Effector CD8-positive, alpha-beta T cell (primary cell): ENCODE measurements around the gene BIRC6.
"Not testable (repeated sequence)": the region's sequence is repeated elsewhere in the genome, so short reads cannot be mapped to it uniquely, and the experiment has no call there.

Source experiments
- DNase-seq: peaks from one replicate; lab custom pipeline; 2025; lab: John Stamatoyannopoulos, UW

Gene BIRC6

GRCh38 chr2:32446369-32446768 lies 89.5 kb downstream of the BIRC6 start:
- no peak for DNase-seq

- DNase-seq, result no peak
Observed at GRCh38 chr2:32450851-32451250, 94.0 kb downstream of the BIRC6 start.

GRCh38 chr2:32452338-32453064 lies 95.7 kb downstream of the BIRC6 start:
- no peak for DNase-seq

GRCh38 chr2:32453242-32454062 lies 96.6 kb downstream of the BIRC6 start:
- DNase-seq, result no peak

GRCh38 chr2:32455816-32456215 lies 99.0 kb downstream of the BIRC6 start:
- no peak for DNase-seq

- no peak for DNase-seq
Observed at GRCh38 chr2:32456808-32457207, 100.0 kb downstream of the BIRC6 start.

GRCh38 chr2:32457814-32458213 lies 101.0 kb downstream of the BIRC6 start:
- DNase-seq, result no peak

GRCh38 chr2:32460861-32461260 lies 104.0 kb downstream of the BIRC6 start:
- not testable (repeated sequence) for DNase-seq

GRCh38 chr2:32463110-32463509 lies 106.3 kb downstream of the BIRC6 start:
- no peak for DNase-seq

- no peak for DNase-seq
Observed at GRCh38 chr2:32464431-32464830, 107.6 kb downstream of the BIRC6 start.

GRCh38 chr2:32472605-32473004 lies 115.8 kb downstream of the BIRC6 start:
- DNase-seq, result no peak

- no peak for DNase-seq
Observed at GRCh38 chr2:32474381-32474780, 117.6 kb downstream of the BIRC6 start.

- no peak for DNase-seq
Observed at GRCh38 chr2:32478889-32479620, 122.2 kb downstream of the BIRC6 start.

GRCh38 chr2:32479993-32480392 lies 123.2 kb downstream of the BIRC6 start:
- no peak for DNase-seq

GRCh38 chr2:32482471-32482870 lies 125.6 kb downstream of the BIRC6 start:
- DNase-seq, result no peak

- no peak for DNase-seq
Observed at GRCh38 chr2:32484937-32485336, 128.1 kb downstream of the BIRC6 start.

- DNase-seq, result no peak
Observed at GRCh38 chr2:32485399-32485798, 128.6 kb downstream of the BIRC6 start.

GRCh38 chr2:32489061-32489460 lies 132.2 kb downstream of the BIRC6 start:
- DNase-seq, result no peak

GRCh38 chr2:32491346-32491745 lies 134.5 kb downstream of the BIRC6 start:
- no peak for DNase-seq

GRCh38 chr2:32495139-32495538 lies 138.3 kb downstream of the BIRC6 start:
- DNase-seq, result no peak

- no peak for DNase-seq
Observed at GRCh38 chr2:32496662-32497061, 139.8 kb downstream of the BIRC6 start.

GRCh38 chr2:32498306-32498705 lies 141.5 kb downstream of the BIRC6 start:
- DNase-seq, result no peak

GRCh38 chr2:32502941-32503340 lies 146.1 kb downstream of the BIRC6 start:
- no peak for DNase-seq
